Measurements from ENCODE around the gene ADO.

ADO gene

DNA sequence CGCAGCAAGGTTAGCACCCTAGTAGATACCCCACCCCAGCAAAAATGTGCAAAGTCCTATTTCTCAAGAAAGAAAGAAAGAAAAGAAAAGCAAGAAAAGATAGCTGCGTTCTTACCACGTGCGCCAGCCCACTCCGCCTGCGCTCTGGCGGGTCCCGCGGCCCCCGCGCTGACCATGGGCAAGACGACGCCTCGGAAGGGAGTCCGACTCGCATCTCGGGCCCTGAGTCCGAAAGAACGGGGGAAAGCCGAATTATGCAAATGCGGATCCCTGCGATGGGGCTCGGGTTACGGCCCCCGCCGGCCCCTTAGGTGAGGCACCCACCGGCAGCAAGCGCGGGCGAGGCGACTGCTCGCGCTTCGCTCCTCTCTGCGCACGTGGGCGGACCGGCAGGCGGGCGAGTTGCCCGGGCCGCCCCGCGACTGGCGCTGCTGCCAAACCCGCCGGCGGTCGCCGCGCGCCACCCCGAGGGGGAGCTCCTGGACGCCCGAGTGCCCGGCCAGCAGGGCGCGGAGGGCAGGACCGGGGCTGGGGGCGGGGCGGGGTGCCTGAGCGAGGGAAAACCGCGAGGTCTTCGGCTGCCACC is 14.0 kb downstream of the ADO start:
- DNase-seq: peak; percentile 54 to 78

DNA sequence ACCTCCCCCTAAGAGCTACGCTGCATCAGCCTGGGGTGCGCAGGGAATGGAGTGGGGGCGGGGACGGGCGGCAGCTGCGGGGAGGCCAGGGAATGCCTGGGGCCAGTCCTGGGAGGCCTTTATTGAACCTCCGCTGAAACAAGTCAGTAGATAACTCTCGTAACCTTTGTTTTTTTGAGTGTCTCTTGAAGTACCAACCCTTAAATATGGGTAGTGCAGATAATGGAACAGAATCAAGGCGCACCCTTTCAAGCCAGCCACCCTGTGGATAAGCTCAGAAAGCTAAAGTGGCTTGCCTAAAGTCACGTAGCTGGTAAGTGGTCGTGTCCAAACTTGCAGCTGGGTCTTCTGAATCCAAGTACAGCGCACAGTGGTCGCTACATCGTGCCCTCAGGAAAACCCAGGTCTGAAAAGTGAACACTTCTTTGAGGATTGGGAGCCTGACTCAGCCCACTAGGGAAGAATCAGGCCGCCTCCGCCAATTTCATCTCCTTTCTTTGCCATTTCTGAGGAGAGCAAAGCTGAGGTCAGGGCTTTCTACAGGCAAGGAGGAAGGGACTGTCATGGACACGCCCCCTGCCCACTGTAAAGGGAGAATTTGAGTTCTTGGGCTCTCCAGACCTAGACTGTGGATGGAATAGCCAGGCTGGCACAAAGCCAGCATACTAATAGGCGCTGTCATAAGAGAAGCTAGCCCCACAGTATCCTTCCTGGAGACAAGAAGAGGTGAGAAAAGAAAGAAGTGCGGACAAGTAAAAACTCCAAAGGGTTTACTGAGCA is 14.8 kb downstream of the ADO start:
- peak; percentile 32 to 62 for DNase-seq

DNA sequence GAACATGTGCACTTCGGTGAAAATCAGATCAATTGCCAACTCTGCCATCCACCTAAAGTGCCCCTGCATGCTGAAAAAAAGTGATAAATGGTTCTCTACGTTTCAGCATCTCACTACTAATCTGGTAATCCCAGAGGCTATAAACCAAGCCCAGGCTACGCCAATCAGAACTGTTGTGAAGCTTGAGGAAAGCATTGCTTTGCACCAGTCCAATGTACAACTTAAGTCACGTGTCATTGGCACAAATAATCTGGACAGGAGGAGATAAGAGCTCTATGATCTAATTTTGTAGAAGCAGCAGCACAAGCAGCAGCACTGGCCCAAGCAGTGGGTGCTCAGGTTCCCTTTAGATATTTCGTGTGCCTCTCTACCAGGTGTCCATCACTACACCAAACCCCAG is 16.1 kb downstream of the ADO start:
- no peak for DNase-seq

DNA sequence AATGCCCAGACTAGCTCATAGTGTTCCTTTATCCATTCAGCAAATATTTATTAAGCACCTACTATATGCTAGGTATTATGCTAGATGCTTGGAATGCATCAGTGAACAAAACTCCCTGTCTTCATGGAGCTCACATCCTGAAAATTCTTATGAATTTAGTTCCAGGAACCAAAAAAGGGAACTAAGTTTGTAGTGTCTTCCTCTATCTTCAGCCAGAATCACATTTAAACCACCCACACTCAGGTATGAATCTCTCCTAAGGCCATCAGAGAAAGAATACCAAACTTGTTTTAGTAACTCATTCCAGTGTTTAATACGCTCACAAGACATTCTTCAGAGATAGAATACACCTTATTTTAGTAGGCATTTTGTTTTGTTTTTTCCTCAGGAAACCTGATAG is 21.8 kb downstream of the ADO start:
- peak; percentile 26 to 57 for DNase-seq

DNA sequence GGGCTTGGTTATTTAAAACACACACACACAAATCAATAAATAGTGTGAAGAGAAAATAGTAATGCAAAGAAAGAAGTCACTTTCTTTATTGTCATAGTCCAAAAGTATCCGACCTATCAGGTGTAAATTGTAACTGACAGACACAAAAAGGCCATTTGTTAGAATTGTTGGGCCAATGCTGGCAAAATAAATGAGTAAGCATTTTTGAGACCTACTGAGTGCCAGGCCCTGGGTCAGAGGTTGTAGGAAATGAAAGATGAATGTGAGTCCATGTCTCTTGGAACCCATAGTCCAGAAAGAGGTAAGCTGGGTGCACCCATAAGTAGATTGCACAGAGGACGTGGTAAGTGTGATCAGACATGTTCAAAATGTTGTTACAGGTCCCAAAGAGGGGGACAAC is 25.1 kb downstream of the ADO start:
- DNase-seq: no peak

DNA sequence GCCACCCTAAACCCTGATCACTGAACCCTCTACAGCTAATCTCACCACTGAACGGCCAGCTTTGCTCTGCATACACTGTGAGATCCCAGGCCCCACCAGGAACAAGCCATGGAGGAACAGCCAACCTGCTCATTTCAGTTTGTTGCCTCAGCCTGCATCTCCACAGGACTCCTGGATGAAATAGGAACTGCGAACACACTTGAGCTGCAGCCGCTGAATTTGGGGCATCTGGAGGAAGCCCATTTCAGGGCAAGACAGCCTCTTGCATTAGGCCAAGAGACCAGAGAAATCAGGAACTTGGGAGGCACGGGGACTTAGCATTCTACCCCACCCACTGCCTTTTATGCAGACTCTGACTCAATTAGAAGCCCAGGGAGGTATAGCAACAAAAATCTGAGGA is 26.2 kb downstream of the ADO start:
- peak; percentile 89 to 94 for DNase-seq

DNA sequence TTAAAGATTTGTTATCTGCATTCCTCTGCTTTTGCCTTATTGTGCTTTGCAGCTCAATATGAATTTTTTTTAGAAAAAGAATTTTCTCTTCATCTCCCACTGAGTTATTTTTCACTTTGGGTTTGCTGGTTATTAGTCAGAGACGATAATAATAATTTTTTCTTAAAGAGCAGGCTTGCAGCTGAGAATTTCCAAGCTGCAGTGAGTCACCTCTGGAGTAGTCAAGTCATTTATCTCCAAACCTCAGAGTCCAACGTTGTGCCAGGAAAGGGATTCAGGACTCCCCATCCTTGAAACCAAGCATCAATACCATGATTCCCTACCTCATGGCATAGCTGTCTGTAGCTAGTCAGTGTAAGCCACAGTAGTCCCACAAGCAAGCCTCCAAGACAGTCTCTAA is 26.8 kb downstream of the ADO start:
- DNase-seq: no peak

DNA sequence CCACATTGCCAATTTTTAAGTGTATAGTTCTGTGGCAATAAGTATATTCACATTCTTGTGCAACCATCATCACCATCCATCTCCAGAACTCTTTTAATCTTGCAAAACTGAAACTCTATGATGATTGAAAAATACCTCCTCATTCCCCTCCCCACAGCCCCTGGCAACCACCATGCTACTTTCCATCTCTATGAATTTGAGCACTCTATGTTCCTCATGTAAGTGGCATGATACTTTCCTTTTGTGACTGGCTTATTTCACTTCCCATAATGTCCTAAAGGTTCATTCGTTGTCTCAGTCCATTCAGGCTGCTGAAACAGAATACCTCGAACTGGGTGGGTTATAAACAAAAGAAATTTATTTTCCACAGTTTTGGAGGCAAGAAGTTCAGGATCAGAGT is 35.1 kb downstream of the ADO start:
- no peak for DNase-seq

DNA sequence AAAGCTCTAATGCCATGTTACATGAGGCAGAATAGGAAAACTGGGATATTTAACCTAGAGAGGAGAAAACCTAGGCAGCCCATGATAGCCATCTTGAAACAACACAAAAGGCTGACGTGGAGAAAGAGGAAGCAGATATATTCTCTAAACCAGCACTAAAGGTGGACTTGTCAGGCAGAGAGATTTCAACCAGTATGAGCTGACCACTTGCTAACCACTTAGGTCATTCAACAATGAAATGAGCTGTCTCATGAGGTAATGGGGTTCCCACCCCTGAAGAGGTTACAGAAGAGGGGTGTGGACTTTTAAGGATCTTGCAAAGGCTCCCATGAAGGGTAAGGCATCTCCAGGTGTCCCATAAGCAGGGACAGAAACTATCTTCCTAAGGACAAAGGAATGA is 38.5 kb downstream of the ADO start:
- no peak for DNase-seq

DNA sequence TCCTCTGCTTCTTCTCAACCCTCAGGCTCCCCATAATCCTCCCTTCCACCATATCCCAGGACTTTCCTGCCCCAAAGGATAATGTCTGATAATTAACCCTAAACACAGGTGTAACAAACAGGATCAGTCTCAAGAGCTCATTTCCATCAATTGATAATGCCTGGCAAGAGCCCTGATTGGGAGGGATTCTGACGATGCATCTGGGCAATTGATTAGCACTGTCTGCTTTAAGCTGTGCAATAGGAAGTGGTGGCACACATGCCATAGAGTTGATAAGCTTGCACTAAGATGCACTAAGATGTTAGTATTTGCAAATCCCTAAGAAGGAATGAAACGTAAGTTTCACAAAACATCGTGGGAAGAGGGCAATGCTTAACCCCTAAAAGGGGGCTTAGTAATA is 39.1 kb downstream of the ADO start:
- no peak for DNase-seq

DNA sequence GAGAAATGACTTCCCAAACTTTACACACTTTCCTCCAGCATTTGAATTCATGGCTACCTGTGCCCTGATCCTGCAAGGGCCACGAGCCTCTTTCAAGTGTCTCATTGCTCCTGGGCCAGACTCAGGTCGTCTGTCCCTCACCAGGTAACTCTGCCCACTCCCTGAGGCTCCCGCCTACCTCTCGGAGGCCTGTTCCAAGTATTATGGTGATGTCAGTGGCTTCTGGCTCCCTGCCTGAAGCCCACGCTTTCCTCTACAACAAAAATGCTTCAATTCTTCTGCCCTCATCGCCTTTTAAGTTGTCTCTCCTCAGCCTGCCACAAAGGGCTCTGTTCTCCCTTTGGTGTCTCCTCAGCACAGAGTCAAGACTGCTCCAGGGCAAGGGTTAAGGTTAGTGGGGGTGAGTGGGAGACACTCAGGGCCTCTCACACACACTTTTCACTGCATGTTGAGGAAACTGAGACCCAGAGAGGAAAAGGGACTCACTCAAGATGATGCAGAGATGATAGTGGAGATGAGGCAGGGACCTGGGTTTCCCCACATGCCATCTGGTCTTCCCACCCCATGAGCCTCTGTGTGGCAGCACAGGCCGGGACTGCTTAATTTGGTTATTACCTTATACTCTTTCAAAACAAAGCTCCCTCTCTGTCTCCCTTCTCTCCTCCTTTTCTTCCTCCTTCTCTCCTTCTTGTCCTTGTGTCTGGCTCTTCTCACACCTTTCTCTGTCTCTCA is 39.9 kb downstream of the ADO start:
- DNase-seq: no peak

DNA sequence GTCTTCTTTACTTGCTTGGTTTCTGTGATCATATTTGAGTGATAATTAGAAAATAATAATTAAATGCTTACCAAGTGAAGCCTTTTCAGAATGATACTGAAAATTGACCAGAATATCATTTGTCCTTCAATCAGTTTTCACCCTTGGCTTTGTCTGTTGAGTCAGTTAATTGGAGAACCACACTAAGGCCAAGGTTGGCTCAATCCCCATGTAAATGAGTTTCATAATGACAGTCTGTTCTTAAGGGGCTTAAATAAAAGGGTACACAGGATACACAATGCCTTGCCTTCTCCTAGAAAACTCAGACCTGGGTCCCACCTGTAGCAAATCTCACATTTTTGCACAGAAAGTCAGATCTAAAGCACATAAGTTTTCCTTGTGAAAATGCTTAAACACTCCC is 42.9 kb downstream of the ADO start:
- no peak for DNase-seq

DNA sequence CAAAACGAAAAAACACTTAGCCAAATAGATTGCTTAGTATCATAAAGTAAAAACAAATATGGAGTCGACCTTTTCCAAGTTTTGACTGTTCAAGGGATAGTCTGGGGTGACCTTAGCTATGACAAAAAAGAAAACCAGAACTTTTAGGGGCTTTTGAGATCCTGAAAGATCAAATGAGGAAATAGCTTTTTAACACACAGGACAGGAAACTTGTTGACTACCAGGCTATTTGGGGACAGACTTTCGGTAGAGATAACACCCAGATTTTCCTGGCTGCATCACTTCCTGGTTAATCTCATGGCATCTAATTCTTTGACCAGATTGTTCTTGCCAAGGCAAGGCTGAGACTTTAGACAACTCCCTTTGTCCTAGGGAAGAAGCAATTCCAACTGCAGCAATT is 46.1 kb downstream of the ADO start:
- DNase-seq: no peak

DNA sequence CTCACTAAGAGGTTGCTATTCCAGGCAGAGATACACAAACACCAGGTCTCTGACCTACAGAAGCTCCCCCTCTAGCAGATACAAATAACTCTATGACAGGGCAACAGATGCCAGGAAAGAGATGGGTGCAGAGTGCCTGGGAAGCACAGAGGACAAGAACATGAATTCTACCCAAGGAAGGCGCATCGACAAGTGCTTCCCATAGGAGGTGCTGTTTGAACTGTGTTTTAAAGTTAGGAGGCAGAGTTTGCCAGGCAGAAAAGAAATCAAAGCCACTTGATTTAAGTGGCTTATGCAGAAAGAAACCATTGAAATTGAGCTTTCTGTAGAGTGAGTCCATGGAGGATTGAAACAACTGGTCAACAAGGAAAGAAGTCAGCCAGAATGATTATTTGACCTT is 46.9 kb downstream of the ADO start:
- DNase-seq: peak; percentile 34 to 37

DNA sequence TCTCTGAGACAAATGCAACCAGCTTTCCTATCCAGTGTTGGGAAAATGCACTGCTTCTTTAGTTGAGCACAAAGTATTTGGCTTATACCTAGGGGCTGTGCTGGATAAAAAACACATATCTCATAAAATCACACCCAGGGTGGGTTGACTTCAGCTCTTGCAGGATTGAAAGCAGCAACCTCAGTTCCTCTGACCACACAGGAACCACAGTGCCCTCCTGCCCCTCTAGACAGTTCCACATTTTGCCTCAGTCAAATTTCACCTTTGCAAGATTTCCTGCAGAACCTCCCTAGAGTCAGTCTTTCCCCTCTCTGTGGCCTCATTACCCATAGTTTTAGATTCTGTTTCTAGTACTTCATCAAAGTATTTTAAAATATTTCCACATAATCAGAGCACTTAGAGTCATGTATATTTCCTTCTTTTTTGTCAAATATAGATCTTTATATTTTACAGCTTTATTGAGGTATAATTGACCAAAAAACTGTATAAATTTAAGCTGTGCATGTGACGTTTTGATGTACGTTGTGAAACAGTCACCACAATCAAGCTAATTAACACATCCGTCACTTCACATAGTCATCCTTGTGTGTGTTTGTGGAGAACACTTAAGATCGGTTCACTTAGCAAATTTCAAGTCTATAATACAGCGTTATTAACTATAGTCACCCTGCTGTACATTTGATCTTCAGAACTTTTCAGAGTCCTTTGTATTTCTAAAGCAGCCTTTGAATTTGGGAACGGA is 48.6 kb downstream of the ADO start:
- DNase-seq: peak in 1 of 2 donors; percentile 20

DNA sequence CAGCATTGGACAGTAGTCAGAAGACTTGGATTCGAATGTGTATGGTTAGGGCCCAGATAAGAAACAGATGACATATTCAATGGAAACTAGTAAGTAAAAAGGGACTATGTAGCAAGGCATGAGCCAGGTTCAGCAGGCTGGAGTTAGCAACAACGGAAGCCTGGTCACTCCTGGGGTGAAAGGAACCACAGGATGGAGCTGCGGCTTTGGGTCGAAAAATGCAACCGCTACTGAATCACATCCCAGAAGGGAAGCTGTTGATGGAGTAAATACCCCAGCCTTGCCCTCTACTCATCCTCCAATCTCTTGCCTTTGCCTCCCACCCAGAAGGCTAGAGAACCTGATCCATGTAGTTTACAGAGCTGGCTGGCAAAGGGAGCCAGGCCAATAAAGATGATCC is 49.2 kb downstream of the ADO start:
- DNase-seq: peak; percentile 35 to 54

DNA sequence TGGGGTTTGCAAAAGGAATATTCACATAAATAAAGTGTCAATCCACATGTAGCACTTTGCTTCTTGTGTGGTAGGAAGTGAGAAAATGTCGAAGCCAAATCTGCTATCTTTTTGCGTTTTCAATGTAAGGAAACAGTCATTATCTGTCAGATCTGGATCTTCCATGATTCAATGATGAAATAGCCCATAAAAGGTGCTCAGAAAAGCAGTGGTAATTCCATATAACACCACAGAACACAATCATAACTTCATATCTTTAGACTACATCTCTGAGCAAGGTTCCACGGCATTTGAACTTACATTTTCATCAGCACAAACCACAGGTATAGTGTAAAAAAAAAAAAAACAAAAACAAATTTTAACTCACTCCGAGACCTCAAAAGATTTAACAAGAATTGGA is 51.5 kb downstream of the ADO start:
- no peak for DNase-seq
